GM19397 (cell line): ENCODE measurements around the gene DIPK1B.
"Not testable (repeated sequence)": the region's sequence is repeated elsewhere in the genome, so short reads cannot be mapped to it uniquely, and the experiment has no call there.

Source experiments
- ATAC-seq: cut with Tn5 transposase; IDR thresholded peaks from one replicate; pipeline ENCODE4 v1.9.1; 2021; ENCODE audit warnings: mild to moderate bottlenecking, moderate library complexity; ENCODE audit not compliant: unreplicated experiment

Gene DIPK1B

DNA sequence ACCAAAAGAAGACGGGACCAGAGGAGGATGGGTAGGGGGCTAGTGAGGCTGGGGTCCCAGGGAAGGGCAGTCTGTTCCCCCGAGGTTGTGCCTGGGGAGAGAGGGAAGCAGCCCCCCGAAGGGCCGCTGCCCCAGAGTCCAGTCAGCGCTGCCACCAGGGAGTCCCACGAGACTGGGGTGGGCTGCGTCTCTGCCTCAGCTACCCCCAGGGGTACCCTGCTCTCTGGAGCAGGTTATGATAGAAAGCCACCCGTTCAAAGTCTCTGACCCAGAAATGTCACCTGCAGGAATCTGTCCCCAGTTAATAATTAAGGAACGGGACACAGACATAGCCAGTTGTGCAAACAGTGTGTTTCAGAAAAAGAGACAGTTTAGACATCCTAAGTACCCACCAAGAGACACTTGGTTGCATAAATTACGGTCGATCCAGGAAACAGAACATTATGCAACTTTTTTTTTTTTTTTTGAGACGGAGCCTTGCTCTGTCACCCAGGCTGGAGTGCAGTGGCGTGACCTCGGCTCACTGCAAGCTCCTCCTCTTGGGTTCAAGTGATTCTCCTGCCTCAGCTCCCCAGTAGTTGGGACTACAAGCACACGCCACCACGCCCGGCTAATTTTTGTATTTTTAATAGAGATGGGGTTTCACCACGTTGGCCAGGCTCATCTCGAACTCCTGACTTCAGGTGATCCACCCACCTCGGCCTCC is 14.4 kb upstream of the DIPK1B start:
- no peak for ATAC-seq

GRCh38 chr9:136698635-136699246 is 13.6 kb upstream of the DIPK1B start:
- ATAC-seq: no peak

- ATAC-seq: no peak
Measured at GRCh38 chr9:136700304-136700703, 12.1 kb upstream of the DIPK1B start.

DNA sequence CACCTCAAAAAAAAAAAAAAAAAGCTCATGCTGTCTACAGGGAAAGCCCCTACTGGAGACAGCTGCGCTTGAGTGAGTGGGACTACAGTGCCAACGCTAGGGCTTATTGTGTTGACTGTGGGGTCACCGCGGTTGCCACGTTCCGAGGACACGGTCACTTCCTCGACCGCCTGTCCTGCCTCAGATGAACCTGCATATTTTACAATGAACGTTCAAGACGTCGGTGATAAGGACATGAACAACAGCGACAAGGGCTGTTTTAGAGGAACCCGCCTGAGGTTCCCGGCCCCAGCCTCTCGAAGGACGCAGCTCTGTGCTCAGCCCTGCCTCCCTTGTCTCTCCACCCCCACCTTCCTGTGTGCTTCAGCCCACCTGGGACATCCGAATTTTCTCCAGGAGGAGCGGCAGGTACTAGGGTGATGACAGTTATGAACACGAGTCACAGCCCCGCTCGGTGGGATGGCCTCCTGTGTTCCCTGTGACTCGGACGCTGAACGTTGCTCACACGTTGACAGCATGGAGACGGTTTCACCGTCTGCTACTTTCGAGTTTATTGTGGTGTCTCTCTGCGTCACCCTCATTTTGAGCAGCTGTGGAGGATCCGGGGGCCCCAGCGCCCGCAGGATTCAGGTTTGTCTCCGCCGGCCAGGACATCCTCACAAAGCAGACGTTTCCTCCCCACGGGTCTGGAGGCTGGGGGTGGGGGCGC is 11.3 kb upstream of the DIPK1B start:
- ATAC-seq: no peak

DNA sequence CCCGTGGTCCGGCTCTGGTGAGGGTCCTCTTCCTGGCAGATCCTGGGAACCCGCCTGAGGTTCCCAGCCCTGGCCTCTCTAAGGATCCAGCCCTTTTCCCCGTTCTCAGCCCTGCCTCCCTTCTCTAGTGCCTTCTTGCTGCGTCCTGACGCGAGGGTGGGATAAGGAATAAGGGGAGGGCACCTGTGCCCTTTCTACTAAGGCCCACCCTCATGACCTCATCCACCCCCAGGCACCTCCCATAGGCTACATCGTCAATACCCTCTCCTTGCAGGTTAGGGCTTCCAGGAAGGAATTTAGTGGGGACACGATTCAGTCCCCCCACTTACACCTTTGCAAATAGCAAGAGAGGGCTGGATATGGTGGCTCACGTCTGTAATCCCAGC is 10.7 kb upstream of the DIPK1B start:
- no peak for ATAC-seq

DNA sequence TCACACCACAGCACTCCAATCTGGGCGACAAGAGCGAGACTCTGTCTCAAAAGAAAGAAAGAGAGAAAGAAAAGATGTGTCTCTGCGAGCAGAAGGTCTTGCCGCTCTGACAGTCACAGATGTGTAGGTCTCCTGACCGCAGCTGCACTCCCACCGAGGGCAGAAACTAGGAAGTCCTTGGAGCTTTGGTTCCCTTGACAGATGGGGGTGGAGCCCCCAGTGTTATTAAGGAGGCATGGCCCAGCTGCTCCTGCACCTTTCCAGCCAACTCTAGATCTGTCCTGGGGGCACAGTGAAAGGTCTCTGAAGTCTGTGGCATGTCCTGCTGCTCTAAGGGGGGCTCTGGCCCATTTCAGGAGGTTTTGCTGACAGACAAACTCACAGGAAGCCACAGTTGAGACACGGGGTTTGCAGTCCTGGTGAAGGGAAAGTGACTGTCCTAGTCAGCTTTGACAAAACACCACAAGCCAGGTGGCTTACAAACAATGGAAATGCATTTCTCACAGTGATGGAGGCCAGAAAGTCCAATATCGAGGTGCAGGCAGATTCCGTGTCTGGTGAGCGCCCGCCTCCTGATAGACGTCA is 9.0 kb upstream of the DIPK1B start:
- ATAC-seq: no peak

GRCh38 chr9:136704741-136705140 is 7.6 kb upstream of the DIPK1B start:
- not testable (repeated sequence) for ATAC-seq

- ATAC-seq: no peak
Measured at GRCh38 chr9:136705564-136705963, 6.8 kb upstream of the DIPK1B start.

GRCh38 chr9:136707011-136707410 is 5.4 kb upstream of the DIPK1B start:
- no peak for ATAC-seq

- no peak for ATAC-seq
Measured at GRCh38 chr9:136707849-136708517, 4.4 kb upstream of the DIPK1B start.

DNA sequence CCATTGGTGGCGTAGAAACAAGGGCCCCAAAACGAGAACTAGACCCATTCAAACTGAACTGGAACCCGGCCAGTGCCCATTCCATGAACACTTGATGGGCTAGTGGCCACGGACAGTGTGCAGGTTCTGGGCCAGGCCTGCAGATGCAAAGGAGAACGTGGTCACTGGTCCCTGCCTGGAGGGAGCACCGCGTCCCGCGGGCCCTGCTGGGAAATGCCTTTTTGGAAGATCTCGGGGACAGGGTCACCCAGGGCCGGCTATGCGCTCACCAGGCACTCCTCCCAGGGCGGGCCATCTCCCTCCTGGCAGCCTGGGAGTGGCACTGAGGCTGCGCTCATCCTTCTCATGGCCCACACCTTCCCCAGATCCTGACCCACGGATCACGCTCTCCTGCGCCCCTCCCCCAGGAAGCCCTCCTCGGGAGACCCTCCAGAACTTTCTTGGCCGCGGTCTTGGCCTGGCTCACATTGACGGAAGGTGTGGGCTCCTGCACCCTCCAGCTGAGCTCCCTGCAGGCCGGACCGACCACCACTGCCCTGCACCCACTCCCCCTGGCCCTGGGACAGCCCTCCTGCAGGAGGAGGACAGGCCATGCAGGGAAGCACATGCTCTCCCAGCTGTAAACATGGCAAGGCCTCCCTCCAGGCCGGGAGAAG is 2.8 kb upstream of the DIPK1B start:
- ATAC-seq: no peak

DNA sequence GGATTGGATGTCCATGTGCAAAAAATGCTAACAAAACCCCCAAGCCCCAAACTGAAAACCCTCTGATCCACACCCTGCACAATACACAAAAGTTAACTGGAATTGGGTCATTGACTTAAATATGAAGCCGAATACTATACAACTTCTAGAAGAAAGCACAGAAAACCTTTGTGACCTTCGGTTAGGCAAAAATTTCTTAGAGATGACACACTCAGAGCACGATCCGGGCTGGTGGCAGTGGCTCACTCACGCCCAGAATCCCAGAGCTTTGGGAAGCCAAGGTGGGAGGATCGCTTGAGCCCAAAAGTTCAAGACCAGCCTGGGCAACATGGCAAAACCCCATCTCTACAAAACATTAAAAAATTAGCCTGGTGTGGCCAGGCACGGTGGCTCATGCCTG is 1.8 kb upstream of the DIPK1B start:
- no peak for ATAC-seq

GRCh38 chr9:136711219-136711648 is 1.1 kb upstream of the DIPK1B start:
- ATAC-seq: not testable (repeated sequence)

GRCh38 chr9:136712690-136713544 is 545 bp downstream of the DIPK1B start:
- no peak for ATAC-seq

DNA sequence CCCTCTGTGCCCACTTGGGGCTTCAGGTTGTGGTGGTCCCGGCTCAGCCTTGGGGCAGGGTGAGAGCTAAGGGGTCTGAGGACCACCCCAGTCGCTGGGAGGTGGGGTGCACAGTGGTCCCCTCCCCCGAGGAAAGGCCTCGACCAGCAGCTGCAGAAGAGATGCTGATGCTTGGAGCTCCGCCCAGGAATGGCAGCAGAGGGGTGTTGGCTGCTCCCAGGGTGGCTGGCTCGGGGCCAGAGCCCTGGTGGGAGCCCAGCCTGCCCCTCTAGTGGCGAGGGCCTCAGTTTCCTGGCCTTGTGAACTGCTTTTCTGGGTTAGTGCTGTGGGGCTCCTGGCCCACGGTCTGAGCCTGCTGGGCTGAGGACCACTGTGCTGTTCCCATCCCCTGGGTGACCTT is 1.2 kb downstream of the DIPK1B start:
- ATAC-seq: no peak

DNA sequence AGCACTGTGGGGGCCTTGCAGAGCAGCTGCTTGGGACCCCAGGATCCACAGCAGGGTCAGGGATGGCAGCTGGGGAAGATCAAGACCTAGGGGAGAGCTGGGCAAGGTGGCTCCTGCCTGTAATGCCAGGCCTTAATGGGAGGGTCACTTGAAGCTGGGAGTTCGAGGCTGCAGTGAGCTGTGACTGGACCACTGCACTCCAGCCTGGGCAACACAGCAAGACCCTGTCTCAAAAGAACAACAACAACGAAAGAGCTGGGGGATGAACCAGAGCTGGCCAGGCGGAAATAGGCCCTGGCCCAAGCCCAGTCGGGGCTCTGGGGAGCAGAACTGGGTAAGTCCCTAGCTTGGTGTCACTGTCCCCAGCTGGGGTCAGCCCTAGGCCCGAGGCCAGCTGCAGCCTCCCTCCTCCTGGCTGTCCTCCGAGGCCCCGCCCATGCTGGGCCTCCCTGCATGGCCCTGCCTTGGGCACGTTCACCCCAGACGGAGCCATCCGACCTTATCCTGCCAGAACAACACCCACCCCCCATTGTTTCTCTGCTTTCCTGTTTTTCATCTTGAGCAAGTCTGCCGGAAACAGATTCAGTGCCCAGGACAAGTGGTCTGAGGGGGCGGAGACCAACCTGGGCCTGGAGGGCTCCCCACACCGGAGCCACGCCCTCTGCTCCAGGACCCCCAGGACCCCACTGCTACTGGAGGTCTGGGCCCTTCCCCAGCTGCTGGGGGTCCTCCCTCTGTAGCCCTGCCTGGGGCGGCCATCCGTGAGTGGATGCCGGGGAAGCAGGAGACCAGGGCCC is 1.9 kb downstream of the DIPK1B start:
- ATAC-seq: no peak

- no peak for ATAC-seq
Measured at GRCh38 chr9:136714893-136715274, 2.5 kb downstream of the DIPK1B start.

DNA sequence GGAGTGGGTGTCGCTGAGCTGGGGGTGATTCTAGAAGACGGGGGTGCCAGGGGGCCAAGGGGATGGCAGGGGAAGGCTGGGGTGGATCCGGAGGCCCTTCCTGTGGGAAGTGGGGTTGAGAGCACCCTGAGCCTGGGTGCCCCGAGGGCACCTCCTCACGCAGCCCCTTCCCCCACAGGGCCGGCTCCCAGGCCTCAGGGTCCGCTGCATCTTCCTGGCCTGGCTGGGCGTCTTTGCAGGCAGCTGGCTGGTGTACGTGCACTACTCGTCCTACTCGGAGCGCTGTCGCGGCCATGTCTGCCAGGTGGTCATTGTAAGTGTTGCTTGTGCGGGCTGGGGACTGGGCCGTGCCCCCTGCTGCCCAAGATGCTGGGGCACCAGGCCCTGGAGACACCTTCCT is 5.0 kb downstream of the DIPK1B start:
- ATAC-seq: no peak
